Liver (tissue), 3 donors: ENCODE measurements around the gene RAVER2.

Experiments used
- GABPA ChIP-seq, 2 donors: IDR thresholded peaks in 1 of 2; conservative IDR thresholded peaks in 1 of 2; 2 replicates each; pipeline ENCODE4 v1.6.1; 2016; ENCODE audit warnings: antibody characterized with exemption in 2 of 2, mild to moderate bottlenecking in 1 of 2, moderate library complexity in 1 of 2
- HNF4A ChIP-seq, 2 donors: conservative IDR thresholded peaks; 2 replicates each; pipeline ENCODE4 v1.6.1; 2016; ENCODE audit warnings: antibody characterized with exemption in 2 of 2, mild to moderate bottlenecking in 2 of 2
- REST ChIP-seq: IDR thresholded peaks from 2 replicates; pipeline ENCODE4 v1.6.1; 2016; ENCODE audit warnings: antibody characterized with exemption, mild to moderate bottlenecking
- SP1 ChIP-seq: IDR thresholded peaks from 2 replicates; pipeline ENCODE4 v1.6.1; 2018; ENCODE audit warnings: antibody characterized with exemption, mild to moderate bottlenecking
- YY1 ChIP-seq: IDR thresholded peaks from 2 replicates; pipeline ENCODE4 v1.6.1; 2016; ENCODE audit warnings: antibody characterized with exemption, mild to moderate bottlenecking
- ZBTB33 ChIP-seq: IDR thresholded peaks from 2 replicates; pipeline ENCODE4 v1.6.1; 2016; ENCODE audit warnings: antibody characterized with exemption
- TF ChIP-seq, protein P1 (sequence below): fragments of 150-350 bp; IDR thresholded peaks from 2 replicates; pipeline ENCODE4 v1.5.1; 2017; ENCODE audit warnings: improper control_type of control experiment, low read depth, low read length; ENCODE audit not compliant: missing input control
- donor health status: healthy.
- donor health status: healthy.

GRCh38 chr1:64850846-64851245 is 106.0 kb downstream of the RAVER2 start:
- TF ChIP-seq, protein P1, sequence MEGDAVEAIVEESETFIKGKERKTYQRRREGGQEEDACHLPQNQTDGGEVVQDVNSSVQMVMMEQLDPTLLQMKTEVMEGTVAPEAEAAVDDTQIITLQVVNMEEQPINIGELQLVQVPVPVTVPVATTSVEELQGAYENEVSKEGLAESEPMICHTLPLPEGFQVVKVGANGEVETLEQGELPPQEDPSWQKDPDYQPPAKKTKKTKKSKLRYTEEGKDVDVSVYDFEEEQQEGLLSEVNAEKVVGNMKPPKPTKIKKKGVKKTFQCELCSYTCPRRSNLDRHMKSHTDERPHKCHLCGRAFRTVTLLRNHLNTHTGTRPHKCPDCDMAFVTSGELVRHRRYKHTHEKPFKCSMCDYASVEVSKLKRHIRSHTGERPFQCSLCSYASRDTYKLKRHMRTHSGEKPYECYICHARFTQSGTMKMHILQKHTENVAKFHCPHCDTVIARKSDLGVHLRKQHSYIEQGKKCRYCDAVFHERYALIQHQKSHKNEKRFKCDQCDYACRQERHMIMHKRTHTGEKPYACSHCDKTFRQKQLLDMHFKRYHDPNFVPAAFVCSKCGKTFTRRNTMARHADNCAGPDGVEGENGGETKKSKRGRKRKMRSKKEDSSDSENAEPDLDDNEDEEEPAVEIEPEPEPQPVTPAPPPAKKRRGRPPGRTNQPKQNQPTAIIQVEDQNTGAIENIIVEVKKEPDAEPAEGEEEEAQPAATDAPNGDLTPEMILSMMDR, result no peak
- TF ChIP-seq YY1, result no peak
- no peak for TF ChIP-seq GABPA (IDR thresholded peaks at IDR 0.05 in 1 of 2, conservative IDR thresholded peaks at IDR 0.05 in 1 of 2)
- TF ChIP-seq ZBTB33, result no peak
- no peak for TF ChIP-seq SP1
- TF ChIP-seq HNF4A (conservative IDR thresholded peaks at IDR 0.05), result no peak
- no peak for TF ChIP-seq REST
